SIG-M5 treated with dmso at 0.1 percent for 504 hours (cell line): Measurements from ENCODE around the gene MTHFD1.

ENCODE experiments used
- DNase-seq: peaks from one replicate; lab custom pipeline; 2025; ENCODE audit not compliant: unreplicated experiment; lab: John Stamatoyannopoulos, UW

MTHFD1 gene

GRCh38 chr14:64488590-64489099 lies 100.5 kb downstream of the MTHFD1 start:
- DNase-seq: no peak

- DNase-seq: no peak
These were observed 103.5 kb downstream of the MTHFD1 start for GRCh38 chr14:64491637-64492036.

- DNase-seq: no peak
These were observed 105.3 kb downstream of the MTHFD1 start for GRCh38 chr14:64493455-64493854.

GRCh38 chr14:64495252-64495651 lies 107.1 kb downstream of the MTHFD1 start:
- no peak for DNase-seq

GRCh38 chr14:64496764-64497163 lies 108.6 kb downstream of the MTHFD1 start:
- no peak for DNase-seq

GRCh38 chr14:64500088-64500487 lies 111.9 kb downstream of the MTHFD1 start:
- DNase-seq: no peak

DNA sequence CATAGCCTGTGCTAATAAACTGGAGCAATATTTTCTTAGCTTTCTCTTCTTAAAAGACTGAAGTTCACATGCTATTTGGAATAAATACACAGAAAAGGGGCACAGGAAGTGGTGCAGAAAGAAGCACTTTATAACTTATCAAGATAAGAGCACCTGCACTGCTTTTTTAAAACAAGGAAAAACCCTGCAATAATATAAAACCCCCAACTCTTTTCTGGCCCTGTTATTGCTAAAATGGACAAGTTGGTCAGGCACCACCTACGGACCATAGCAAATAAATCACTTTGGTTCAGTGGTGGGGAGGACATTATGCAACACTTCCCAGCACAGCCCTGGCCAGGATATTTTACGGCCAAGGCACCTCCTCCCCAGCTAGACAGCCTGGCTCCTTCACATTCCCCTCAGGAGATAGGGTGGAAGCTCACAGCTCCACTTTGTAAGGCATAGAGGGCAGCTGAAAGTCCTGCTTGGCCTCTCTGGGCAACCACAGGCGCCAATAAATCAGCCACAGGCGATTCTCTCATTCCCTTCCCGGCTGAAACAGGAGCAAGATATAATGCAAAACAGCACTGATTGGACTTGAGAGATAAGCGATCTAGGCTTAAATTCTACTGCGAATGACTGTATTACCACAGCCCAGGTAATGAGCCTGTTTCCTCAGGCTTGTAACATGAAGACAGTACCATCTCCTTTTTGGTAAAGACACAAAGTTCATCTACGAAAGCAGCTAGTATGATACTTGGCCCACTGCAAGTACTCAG lies 113.4 kb downstream of the MTHFD1 start:
- no peak for DNase-seq

DNA sequence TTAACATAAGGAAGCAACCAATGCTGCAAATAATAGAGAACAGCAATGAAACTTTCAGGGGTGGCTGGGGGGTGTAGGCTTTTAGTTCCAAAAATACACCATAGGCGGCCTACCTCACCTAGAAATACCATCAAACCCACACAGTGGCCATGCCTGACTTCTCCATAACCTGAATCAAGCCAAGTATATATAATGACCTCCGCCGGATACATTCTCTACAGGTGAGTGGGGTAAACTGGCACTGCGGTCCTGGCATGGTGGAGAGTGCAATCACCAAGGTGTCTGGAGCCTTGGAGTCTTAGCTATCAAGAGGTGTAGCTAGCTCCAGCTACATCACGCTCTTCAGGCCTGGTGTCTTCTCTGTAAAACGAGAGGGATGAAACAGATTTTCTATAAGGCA lies 114.3 kb downstream of the MTHFD1 start:
- no peak for DNase-seq

DNA sequence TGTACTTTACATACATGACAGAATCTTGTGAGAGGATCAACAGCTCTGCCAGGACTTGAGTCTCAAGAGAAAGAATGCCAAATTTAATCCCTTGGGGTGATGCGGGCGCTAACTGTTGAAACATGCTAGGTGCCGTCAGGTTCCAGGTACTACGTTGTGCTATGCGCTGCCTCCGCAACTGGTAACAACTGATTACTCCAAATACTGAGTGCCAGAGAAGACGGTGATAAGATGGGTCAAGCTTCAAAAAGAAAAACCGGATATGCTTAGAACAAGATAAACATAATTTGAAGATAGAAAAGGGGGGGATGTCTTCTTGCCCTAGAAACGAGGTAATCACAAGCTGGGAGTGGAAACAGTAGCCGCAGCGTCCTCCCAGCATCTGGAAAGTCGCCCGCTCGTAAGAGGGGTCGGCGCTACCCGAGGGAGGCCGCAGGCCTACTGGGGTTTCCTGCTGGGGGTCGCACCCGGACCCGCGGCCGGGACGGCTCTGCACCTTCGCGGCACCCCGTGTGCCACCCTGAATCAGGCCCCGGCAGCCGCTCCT lies 114.8 kb downstream of the MTHFD1 start:
- DNase-seq: no peak

- DNase-seq: peak; percentile 90
These were observed 115.5 kb downstream of the MTHFD1 start, which contains the start of gene ZBTB25 for GRCh38 chr14:64503434-64504309. ZBTB25 (minus strand) TSS chr14:64503838; CDS start chr14:64490533, 13,305 bp downstream.

DNA sequence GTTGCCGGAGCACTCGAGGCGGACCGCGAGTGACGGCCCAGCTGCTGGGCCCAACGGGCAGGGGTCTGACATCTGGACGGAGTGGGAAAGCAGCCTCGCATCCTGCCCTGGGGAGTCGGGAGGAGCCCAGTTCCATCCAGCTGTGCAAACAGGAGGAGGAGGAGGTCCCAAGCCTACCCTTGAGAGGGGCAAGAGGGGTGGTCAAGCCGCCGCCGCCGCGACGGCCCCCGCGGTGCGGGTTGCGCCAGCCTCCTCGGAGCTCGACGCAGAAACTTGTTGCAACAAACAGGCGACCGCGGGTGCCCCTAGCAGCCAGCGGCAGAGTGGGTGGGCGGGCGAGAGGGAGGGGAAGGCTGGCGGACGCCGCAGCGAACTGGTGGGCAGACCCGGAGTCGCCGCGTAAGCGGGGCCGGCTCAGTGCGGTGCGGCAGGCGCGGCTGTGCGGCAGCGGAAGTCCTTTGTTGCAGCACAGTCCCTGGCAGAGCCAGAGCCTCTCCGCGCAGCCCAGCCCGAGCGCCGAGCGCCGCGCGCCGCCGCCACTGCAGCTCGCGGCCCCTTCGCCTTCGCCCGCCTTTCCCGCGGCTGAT lies 116.2 kb downstream of the MTHFD1 start, which contains the start of gene ZBTB1:
Gene ZBTB1, plus strand, starts transcription at position 461 of the 587 bp plus-strand sequence. CDS start 16,735 bp downstream, outside the sequence.
- DNase-seq: peak; percentile 82

GRCh38 chr14:64504897-64505794 lies 117.0 kb downstream of the MTHFD1 start:
- DNase-seq: peak; percentile 88

DNA sequence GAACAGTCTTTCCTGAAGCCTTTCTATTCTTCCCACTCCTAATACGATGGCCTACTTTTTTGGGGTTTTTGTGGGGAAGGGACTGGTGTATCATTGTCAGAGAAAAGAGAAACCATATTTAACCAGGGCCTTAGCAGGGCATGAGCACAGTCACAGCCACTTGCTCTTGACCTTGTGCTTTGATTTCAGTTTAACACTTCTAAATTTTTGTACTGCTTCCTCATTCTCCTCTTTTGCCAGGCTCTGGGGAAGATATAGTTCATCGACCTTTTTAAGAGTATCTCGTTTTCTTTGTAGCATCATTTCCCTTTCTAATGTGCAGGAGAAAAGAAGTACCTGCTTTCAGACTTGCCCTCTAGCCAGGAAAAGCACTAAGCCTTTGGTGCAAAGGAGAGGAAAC lies 118.6 kb downstream of the MTHFD1 start:
- no peak for DNase-seq

DNA sequence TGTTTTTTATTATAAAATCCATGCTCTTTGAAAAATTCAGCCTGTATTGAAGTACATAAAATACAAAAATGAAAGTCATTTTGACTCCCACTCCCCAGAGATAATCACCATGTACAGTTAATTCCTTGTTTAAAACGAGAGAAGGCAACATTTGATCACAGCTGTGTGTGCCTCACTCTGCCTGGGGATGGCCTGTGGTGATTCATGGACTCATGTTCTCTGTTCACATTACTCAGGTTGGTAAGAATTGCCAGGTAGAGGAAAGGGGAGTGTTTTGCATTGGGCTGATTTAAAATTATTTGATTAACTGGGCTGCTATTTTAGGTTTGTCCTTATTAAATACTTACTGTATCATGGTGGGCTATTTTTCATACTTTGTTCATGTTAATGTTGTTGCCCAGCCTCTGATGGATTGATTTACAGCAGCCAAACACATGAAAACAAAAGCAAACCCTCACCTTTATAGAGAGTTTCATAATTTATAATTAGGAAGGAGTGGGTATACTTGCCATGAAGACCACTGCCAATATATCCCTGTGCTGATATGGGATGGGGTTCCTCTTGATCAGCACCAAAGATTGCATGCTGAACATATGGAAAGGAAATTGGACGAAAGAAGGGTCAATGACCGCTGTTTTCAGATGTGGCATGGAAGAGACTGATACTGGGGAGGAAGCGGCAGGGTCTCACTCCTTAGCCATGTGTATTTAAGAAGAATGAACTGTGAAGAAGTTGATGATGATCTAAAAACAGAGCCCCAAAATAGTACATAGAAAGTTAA lies 119.4 kb downstream of the MTHFD1 start:
- no peak for DNase-seq

- DNase-seq: peak; percentile 12
These were observed 120.1 kb downstream of the MTHFD1 start for GRCh38 chr14:64508215-64508776.

DNA sequence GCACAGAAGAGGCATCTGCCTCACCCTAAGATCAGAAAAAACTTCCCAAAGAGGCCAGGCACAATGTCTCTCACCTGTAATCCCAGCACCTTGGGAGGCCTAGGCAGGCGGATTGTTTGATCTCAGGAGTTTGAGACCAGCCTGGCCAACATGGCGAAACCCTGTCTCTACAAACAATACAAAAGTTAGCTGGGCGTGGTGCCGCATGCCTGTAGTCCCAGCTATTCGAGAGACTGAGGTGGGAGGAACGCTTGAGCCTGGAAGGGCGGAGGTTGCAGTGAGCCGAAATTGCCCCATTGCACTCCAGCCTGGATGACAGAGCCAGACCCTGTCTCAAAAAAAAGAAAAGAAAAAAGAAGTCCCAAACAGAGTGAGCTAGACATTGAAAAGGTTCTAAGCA lies 120.9 kb downstream of the MTHFD1 start:
- no peak for DNase-seq
